ENCODE measurements around the gene TTC17.
"Not testable (repeated sequence)": the region's sequence is repeated elsewhere in the genome, so short reads cannot be mapped to it uniquely, and the experiment has no call there.

Gene TTC17

GRCh38 chr11:43393765-43394355, 35.1 kb downstream of the TTC17 start:
- DNase-seq, result no peak

DNA sequence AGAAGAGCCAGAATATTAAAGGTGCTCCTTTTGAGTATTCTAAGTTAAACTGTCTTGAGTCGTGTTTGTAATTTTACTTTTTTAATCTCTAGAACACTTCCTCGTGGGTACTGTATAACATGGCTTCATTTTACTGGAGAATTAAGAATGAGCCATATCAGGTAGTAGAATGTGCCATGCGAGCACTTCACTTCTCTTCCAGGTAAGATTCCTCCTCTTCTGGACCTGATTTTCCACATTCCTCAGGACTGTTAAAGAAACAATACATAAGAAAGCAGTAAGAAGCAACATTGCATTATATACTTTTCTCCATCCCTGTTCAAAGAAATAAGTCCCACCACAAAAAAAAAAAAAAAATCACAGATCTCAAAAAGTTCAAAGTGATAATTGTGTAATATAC, 37.9 kb downstream of the TTC17 start:
- DNase-seq, result no peak

DNA sequence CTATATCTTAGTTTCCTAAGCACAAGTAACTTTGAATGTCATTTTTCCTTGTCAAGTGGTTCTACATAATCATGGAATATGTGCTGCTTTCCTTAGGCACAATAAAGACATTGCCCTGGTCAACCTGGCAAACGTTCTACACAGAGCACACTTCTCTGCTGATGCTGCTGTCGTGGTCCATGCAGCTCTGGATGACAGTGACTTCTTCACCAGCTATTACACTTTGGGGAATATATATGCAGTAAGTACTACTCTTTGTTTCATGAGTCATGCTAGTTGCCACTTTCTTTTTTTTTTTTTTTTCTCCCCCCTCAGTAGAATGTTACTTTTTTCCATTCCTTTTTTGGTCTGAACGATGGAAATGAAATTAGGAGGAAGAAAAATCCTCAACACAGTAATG, 38.5 kb downstream of the TTC17 start:
- no peak for DNase-seq

DNA sequence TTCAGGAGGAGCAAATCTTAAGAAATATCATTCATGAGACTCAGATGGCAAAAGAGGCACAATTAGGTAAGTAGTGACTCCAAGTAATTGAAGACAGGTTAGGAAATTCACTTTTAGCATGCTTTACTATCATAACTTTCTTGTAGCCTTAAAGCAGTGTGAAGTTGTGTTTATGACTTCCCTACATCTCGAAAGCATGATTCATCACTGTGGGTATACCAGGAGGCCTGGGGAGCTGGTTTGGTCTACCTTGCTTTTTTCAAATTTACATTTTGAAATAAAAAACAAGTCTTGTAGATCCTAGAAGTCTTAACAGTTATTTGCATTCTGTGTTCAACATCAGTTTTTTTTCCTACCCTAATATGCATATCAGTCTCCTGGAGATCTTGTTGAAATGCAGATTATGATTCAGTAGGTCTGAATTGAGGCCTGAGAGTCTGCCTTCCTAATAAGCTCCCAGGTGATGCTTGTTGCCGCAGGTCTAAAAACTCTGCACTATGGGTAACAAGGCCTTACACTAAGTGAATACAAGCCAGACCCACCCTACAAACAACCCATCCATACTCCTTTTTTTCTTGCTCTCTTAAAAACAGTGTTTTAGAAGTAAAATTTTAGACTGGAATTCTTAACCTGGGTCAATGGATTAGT, 41.4 kb downstream of the TTC17 start:
- no peak for DNase-seq

GRCh38 chr11:43401252-43401651, 42.5 kb downstream of the TTC17 start:
- DNase-seq, result no peak

DNA sequence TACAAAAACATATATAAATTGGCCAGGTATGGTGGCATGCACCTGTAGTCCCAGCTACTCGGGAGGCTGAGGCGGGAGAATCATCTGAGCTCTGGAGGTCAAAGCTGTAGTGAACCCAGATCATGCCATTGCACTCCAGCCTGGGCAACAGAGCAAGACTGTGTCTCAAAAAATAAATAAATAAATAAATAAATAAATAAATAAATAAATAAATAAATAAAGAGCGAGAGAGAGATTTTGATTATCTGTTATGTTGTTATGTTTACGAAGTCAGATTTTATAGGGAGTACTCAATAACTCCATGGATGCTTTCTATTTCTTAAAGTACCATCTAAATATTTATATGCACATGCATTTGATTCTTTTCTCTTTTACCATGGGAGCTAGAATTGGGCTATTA, 43.1 kb downstream of the TTC17 start:
- not testable (repeated sequence) for DNase-seq

GRCh38 chr11:43403357-43404231, 44.9 kb downstream of the TTC17 start:
- no peak for DNase-seq

DNA sequence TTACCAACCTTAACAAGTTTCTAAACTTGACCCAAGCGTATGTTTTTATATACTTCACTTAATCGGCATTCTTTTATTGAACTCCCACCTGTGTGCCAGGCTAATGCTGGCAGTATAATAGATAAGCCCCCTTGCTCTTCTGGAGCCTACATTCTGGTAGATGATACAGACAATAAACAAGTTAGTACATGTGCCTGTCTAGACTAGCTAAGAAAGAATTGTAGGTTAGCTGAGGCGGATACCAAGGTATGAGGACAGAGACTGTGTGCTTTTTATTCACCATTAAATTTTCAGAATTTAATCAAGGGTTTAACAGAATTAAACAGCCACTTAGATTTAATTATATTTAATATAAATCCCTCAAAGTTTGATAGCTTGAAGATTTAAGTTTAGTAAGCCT, 45.7 kb downstream of the TTC17 start:
- DNase-seq, result no peak

- DNase-seq, result no peak
These were observed 46.2 kb downstream of the TTC17 start for GRCh38 chr11:43404836-43405479.

GRCh38 chr11:43408277-43408676, 49.6 kb downstream of the TTC17 start:
- DNase-seq, result no peak

DNA sequence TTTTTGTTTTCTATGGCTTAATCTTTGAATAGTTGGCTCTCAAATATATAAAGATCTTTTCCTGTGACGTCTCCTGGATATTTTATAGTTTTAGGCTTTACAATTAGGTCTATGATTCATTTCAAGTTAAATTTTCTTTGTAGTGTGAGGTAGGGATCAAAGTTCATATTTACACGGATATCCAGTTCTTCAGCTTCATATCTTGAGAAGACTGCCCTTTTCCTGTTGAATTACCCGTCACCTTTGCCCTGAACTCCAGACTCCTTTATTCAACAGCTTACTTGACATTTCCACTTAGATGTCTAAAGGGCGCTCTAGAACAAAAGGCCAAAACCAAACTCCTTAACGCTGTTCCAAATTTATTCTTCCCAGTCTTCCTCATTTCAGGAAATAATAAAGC, 51.7 kb downstream of the TTC17 start:
- DNase-seq, result no peak

DNA sequence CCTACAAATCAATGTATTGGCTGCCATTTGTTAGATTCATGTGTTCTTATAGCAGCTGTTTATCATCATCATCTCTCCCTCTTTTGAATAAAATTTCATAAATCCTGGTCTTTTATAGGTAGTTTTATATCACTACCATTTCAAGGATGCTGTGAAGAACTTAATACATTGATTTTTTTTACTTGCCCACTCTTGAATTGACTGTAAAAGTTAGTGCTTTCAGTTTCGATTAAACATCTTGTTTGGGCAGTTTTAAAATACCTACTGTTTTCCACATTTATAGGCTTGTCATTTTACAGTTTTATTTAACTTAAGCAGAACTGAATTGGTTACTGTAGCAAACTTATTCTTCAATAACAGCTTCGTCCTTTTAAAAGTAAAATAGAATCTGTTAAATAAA, 59.5 kb downstream of the TTC17 start:
- no peak for DNase-seq

DNA sequence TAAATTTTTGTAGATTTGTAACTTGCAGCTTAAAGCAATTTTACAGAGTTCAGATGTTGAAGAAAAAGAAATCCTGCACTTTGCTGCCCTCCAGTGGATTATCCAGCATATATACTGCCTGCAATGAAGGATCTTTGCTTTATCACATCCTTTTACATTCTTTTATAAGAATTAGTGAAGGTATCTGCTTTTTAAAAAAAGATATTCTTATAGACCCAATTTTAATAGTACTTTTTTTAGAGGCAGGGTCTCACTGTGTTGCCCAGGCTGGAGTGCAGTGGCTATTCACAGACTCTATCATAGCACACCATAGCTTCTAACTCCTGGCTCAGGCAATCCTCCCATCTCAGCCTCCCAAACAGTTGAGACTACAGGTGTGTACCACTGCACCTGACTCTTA, 60.7 kb downstream of the TTC17 start:
- no peak for DNase-seq

GRCh38 chr11:43427971-43428370, 69.3 kb downstream of the TTC17 start:
- no peak for DNase-seq

DNA sequence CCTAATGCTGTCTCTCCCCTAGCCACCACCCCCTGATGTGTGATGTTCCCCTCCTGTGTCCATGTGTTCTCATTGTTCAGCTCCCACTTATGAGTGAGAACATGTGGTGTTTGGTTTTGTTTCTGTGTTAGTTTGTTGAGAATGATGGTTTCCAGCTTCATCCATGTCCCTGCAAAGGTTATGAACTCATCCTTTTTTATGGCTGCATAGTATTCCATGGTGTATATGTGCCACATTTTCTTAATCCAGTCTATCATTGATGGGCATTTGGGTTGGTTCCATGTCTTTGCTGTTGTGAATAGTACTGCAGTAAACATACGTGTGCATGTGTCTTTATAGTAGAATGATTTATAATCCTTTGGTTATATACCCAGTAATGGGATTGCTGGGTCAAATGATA, 72.2 kb downstream of the TTC17 start:
- not testable (repeated sequence) for DNase-seq

GRCh38 chr11:43434893-43435292, 76.2 kb downstream of the TTC17 start:
- no peak for DNase-seq

DNA sequence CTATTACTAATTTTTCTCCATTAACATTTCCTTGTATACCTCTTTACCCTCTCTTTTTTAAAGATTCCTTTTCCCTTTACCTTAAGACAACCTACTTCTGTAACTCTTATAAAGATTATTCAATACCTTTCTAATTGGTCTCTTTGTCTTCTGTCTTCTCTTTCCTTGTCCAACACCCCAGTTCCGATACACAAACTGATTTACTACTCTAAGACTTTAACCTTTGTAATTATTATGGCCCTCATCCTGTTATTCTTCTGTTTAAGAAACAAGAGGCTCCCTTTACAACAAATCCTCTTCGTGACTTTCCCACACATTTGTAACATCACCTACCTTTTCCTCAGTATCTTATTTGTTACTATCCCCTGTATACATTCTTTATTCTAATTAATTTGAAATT, 81.8 kb downstream of the TTC17 start:
- DNase-seq, result no peak

DNA sequence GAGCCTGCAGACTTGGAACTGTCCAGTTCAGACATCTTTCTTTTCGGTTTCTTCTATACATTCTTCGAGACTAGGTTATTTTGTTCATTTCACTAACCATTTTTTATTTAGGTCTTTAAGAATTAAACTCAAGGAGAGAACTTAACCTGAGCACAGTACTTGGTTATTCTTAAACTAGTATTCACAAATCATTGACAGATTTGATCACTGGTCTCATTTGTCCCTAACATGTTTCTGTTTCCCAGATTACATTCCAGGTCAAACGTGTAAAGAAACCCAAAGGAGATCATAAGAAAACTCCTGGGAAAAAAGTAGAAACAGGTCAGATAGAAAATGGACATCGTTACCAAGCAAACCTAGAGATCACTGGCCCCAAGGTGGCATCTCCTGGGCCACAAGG, 85.1 kb downstream of the TTC17 start:
- no peak for DNase-seq

DNA sequence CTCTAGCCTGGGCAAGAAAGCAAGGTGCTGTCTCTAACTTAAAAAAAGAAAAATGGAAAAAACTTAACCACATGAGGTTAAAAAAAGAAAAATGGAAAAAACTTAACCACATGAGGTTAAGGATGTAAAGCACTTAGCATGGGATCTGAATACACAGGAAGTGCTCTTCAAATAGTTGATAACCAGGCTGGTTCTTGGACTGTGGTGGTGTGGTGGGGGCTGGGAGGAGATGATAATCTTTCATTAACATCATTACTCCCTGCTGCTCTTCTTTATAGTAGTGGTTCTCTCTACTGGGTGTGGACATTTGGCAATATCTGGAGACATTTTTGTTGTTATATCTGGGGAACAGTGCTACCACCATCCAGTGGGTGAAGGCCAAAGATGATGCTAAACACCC, 88.4 kb downstream of the TTC17 start:
- DNase-seq, result no peak

- no peak for DNase-seq
These were observed 99.8 kb downstream of the TTC17 start for GRCh38 chr11:43458486-43458885.

DNA sequence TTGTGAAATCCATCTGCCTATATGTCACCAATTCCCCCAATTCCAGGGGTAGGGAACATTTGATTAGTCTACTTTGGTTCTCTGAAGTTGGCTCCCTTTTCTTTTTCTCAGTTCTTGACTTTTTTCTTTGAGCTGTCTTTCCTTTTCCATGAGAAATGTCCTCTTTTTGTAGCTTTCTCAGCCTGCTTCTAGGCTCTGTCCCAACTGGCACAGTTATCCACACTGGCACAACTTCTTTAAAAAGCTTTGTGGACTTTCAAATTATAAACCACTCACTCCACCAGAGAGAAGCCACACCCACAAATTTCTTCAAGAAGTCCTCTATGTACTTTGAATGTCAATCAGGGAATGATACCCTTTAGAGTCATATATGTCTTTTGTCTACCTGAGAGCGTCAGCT, 100.5 kb downstream of the TTC17 start:
- no peak for DNase-seq

DNA sequence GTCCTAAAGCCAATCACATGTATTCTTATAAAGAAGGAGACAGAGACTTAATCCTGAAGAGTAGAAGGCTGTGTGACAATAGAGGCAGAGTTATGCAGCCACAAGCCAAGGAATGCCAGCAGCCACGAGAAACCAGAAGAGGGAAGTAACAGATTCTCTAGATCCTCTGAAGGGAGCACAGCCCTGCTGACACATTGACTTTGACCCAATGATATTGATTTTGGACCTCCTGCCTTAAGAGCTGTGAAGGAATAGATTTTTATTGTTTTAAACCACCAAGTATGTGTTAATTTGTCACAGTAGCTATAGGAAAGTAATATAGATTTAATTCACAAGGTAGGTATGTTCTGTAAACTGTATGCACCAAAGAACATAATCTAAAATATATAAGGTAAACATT, 103.6 kb downstream of the TTC17 start:
- no peak for DNase-seq

DNA sequence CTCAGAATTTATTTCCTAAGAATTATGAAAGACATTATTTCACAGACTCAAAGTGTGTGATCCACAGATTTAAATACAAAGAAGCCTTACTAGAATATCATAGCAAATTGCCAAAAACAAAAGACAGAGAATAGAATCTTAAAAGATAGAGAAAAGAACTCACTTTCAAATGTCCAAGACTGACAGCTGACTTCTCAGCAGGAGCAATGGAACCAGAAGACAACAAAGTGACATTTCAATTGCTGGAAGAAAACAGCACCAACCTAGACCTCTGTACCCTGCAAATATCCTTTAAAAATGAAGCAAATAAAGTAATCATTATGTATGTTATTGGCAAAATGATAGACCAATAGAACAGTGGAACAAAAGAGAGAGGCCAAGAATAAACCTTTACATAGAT, 109.2 kb downstream of the TTC17 start:
- DNase-seq, result no peak

- not testable (repeated sequence) for DNase-seq
These were observed 118.8 kb downstream of the TTC17 start for GRCh38 chr11:43477491-43477890.
